ENCODE results near the gene CLSTN2. TPM values are rescaled to one million over a fixed set of nuclear protein-coding genes. Genes with fewer than 3 reads are reported as not detected.

CLSTN2 gene
- total RNA-seq, 1 donor from 2014 or later: 80.9 TPM

- Histone ChIP-seq H4K20me1 (ENCODE audit: insufficient read depth, low read length) (no peaks in the 10 kb centered on the region), H3K9me3 (ENCODE audit: insufficient read depth, low read depth, low read length) (no peaks in the 10 kb centered on the region), H2AFZ (ENCODE audit: low read depth, low read length) (no peak overlapping the region), H3K79me2 (ENCODE audit: insufficient read depth, low read length) (no peaks in the 10 kb centered on the region), H3K36me3 (ENCODE audit: insufficient read depth, low read length) (no peaks in the 10 kb centered on the region), H3K4me1 (ENCODE audit: insufficient read depth, low read length) (no peaks in the 10 kb centered on the region), H3K9ac (ENCODE audit: low read length) (no peak overlapping the region), H3K4me3 (ENCODE audit: insufficient read depth, low read depth, low read length) (no peak overlapping the region), H3K27me3 (ENCODE audit: insufficient read depth, low read length) (no peaks in the 10 kb centered on the region), H3K4me2 (ENCODE audit: low read length) (no peak overlapping the region), H3K27ac (ENCODE audit: low read depth, low read length) (no peak overlapping the region)
- DNase-seq (ENCODE audit: low read depth) (no peak), FAIRE-seq (no peak)
- H3K27ac Mint-ChIP-seq (ENCODE audit: unreplicated experiment): no peak overlapping the region
- H3K4me3 Mint-ChIP-seq (ENCODE audit: unreplicated experiment): no peak overlapping the region
- no peaks in the 10 kb centered on the region for H3K27me3 Mint-ChIP-seq (ENCODE audit: low read depth, unreplicated experiment)
- TF ChIP-seq CTCF (IDR thresholded peaks at IDR 0.05; ENCODE audit: insufficient read depth, low read depth, low read length): no peak
- TF ChIP-seq EZH2 (IDR thresholded peaks at IDR 0.05; ENCODE audit: insufficient read depth, low read length): no peak
- H3K9me3 Mint-ChIP-seq (ENCODE audit: unreplicated experiment): no peaks in the 10 kb centered on the region
- H3K36me3 Mint-ChIP-seq (ENCODE audit: low read depth, unreplicated experiment): peaks cover 16% of the 10 kb centered on the region
- H3K4me1 Mint-ChIP-seq (ENCODE audit: low read depth, unreplicated experiment): peaks cover 26% of the 10 kb centered on the region
Measured at GRCh38 chr3:140541975-140542653, 607.1 kb downstream of the CLSTN2 start.

GRCh38 chr3:140545197-140545596, 610.2 kb downstream of the CLSTN2 start:
- Mint-ChIP-seq H3K27me3 (ENCODE audit: low read depth, unreplicated experiment) (no peaks in the 10 kb centered on the region), H3K4me1 (ENCODE audit: low read depth, unreplicated experiment) (peaks cover 14% of the 10 kb centered on the region), H3K9me3 (ENCODE audit: unreplicated experiment) (peaks cover 1% of the 10 kb centered on the region), H3K36me3 (ENCODE audit: low read depth, unreplicated experiment) (peaks cover 16% of the 10 kb centered on the region), H3K27ac (ENCODE audit: unreplicated experiment) (peak overlapping the region; percentile 64), H3K4me3 (ENCODE audit: unreplicated experiment) (no peak overlapping the region)
- H3K9ac ChIP-seq (ENCODE audit: low read length): no peak overlapping the region
- H2AFZ ChIP-seq (ENCODE audit: low read depth, low read length): no peak overlapping the region
- no peaks in the 10 kb centered on the region for H4K20me1 ChIP-seq (ENCODE audit: insufficient read depth, low read length)
- H3K79me2 ChIP-seq (ENCODE audit: insufficient read depth, low read length): no peaks in the 10 kb centered on the region
- no peak overlapping the region for H3K4me2 ChIP-seq (ENCODE audit: low read length)
- H3K9me3 ChIP-seq (ENCODE audit: insufficient read depth, low read depth, low read length): no peaks in the 10 kb centered on the region
- no peak overlapping the region for H3K4me3 ChIP-seq (ENCODE audit: insufficient read depth, low read depth, low read length)
- H3K4me1 ChIP-seq (ENCODE audit: insufficient read depth, low read length): no peaks in the 10 kb centered on the region
- no peaks in the 10 kb centered on the region for H3K36me3 ChIP-seq (ENCODE audit: insufficient read depth, low read length)
- DNase-seq (ENCODE audit: low read depth) (no peak), FAIRE-seq (no peak)
- TF ChIP-seq CTCF (IDR thresholded peaks at IDR 0.05; ENCODE audit: insufficient read depth, low read depth, low read length): no peak
- no peak for TF ChIP-seq EZH2 (IDR thresholded peaks at IDR 0.05; ENCODE audit: insufficient read depth, low read length)
- no peaks in the 10 kb centered on the region for H3K27me3 ChIP-seq (ENCODE audit: insufficient read depth, low read length)
- H3K27ac ChIP-seq (ENCODE audit: low read depth, low read length): no peak overlapping the region

- H3K4me1 Mint-ChIP-seq (ENCODE audit: low read depth, unreplicated experiment): peaks cover 10% of the 10 kb centered on the region
- peaks cover 13% of the 10 kb centered on the region for H3K36me3 Mint-ChIP-seq (ENCODE audit: low read depth, unreplicated experiment)
- peak overlapping the region; percentile 64 for H3K27ac Mint-ChIP-seq (ENCODE audit: unreplicated experiment)
- H3K4me3 Mint-ChIP-seq (ENCODE audit: unreplicated experiment): no peak overlapping the region
- H3K27me3 Mint-ChIP-seq (ENCODE audit: low read depth, unreplicated experiment): no peaks in the 10 kb centered on the region
- Histone ChIP-seq H3K79me2 (ENCODE audit: insufficient read depth, low read length) (no peaks in the 10 kb centered on the region), H3K27ac (ENCODE audit: low read depth, low read length) (no peak overlapping the region), H3K27me3 (ENCODE audit: insufficient read depth, low read length) (no peaks in the 10 kb centered on the region), H3K9ac (ENCODE audit: low read length) (no peak overlapping the region), H3K4me2 (ENCODE audit: low read length) (no peak overlapping the region), H2AFZ (ENCODE audit: low read depth, low read length) (no peak overlapping the region), H4K20me1 (ENCODE audit: insufficient read depth, low read length) (no peaks in the 10 kb centered on the region), H3K4me1 (ENCODE audit: insufficient read depth, low read length) (no peaks in the 10 kb centered on the region), H3K9me3 (ENCODE audit: insufficient read depth, low read depth, low read length) (no peaks in the 10 kb centered on the region), H3K4me3 (ENCODE audit: insufficient read depth, low read depth, low read length) (no peak overlapping the region), H3K36me3 (ENCODE audit: insufficient read depth, low read length) (no peaks in the 10 kb centered on the region)
- peaks cover 1% of the 10 kb centered on the region for H3K9me3 Mint-ChIP-seq (ENCODE audit: unreplicated experiment)
- DNase-seq (ENCODE audit: low read depth): peak; percentile 72
- FAIRE-seq: no peak
- TF ChIP-seq EZH2 (IDR thresholded peaks at IDR 0.05; ENCODE audit: insufficient read depth, low read length): no peak
- no peak for TF ChIP-seq CTCF (IDR thresholded peaks at IDR 0.05; ENCODE audit: insufficient read depth, low read depth, low read length)
Measured at GRCh38 chr3:140545756-140546155, 610.8 kb downstream of the CLSTN2 start.
